C1 segment of cervical spinal cord (tissue), 14 donors: Measurements from ENCODE around the gene LAMP1.
"Not testable (repeated sequence)": the region's sequence is repeated elsewhere in the genome, so short reads cannot be mapped to it uniquely, and the experiment has no call there.

Source experiments
- DNase-seq, 14 donors: peaks; one replicate each; lab custom pipeline; 2025; lab: John Stamatoyannopoulos, UW

LAMP1 gene

DNA sequence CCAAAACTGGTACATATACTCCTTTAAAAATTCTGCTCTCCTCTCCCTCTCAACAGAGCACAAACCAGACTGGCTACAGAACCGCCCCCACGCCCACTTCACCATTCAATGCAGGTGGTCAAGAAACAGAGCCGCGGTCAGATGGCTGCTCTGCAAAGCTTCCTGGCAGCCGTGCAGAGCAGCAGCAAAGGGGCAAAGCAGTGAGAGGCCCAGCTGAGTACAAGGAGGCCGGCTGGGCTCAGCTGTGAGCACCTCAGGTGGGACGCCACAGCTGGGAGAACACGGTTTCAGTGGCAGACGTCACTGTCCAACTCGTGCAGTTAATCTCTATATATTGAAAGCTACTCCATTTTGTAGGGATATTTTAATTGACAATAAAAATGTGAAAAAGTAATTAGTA lies 58.6 kb downstream of the LAMP1 start:
- DNase-seq: no peak

DNA sequence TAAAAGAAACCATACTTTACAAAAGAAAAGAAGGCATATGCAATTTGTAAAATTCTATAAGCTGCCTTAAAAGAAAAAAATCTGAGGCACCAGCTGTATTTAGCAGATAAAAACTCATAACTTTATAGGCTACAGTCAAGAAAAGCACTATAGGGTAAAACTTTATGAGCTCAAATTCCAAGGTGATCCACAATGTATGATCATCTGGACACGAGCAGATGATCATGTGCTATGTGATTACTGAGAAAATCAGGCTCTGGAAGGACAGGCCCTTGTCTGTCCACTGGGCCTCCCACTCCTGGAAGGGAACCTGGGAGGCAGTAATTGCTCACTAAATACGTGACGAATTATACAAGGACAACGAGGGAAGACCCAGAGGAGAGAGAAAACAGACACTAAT lies 59.6 kb downstream of the LAMP1 start:
- DNase-seq: no peak

DNA sequence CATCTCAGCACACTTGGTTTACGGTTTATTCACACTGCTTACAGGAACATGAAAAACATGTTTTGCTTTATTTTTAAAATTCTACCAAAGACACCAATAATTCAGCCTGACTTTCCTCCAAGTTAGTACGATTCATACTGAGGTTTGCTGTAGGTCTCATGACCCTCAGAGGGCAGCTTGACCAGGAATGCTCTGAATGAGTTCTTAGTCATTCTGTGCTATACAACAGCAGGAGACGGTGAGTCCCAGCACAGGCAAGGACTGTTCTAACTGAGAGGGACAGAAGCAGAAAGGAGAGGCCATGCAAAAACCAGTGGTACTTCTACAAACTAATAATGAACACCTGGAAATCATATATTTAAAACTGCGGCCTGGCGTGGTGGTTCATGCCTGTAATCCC lies 60.5 kb downstream of the LAMP1 start:
- no peak for DNase-seq

DNA sequence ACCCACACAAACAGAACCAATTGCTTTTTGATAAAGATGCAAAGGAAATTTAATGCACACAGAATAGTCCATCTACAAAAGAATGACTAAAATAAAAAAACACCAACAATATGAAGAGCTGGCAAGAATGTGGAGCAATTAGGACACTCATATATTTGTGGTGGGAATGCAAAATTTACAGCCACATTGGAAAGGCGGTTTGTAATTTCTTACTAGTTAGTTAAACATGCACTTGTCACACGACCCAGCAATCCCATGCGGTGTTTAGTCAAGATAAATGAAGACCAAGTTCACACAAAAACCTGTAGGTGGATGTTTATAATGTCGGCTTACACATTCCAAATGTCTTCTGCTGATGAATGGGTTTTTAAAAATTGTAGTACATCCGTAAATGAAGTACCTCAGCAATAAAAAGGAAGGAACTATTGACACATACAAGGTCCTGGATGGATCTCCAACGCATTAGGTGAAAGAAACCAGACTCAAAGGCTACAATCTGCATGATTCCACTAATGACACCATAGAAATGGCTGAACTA lies 61.7 kb downstream of the LAMP1 start:
- no peak for DNase-seq

DNA sequence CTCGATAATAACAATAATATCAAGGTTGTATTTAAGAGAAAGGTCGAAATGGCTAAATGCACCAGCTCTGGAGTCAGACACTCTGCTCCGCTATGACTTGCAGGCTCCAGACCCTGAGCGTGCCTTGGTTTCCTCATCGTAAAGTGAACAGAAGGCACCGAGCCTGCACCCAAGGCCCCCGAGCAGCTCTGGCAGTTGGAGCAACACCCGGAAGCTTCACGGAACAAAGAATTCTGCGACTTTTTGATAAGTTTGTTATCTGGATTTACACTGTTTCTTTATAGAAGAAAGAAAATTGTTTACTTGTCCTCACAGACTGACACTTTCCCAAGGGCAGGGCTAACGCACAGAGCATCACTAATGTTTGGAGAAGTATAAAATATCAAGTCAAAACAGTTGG lies 62.5 kb downstream of the LAMP1 start:
- no peak for DNase-seq

DNA sequence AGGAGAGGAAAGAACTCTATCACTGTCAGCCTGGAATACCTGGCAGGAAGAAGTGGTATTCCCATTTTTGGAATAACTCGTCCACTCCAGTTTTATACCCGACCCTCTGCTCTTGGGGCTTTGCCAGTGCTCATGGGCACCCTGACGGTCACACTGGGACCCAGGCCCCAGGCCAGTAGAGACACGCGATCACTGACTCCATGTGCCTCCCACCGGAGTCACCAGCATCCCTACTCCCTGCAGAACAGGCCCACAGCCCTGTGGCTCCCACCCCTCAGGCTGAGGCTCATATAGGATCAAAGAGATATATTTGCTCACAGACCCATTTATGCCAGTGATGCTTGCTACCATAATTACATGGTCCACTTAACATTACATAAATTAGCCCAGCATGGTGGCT lies 63.4 kb downstream of the LAMP1 start:
- no peak for DNase-seq

DNA sequence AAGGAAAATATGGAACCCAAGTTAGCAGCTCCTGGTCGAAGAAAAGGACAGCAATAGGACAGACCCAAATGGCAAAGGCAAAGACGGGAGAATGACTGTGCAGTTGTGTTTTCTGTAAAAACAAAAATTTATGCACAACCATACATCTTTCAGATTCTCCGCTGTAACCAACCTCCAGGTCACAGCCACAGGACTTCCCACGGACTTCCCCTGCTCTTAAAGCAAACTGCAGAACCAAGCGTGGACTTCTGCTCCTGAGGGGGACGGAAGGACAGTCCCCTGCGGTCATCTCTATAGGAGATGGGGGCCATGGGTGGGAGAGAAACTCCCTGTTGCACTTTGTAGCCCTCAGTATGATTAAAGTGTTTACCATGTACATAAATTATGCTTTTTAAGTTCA lies 64.4 kb downstream of the LAMP1 start:
- no peak for DNase-seq

DNA sequence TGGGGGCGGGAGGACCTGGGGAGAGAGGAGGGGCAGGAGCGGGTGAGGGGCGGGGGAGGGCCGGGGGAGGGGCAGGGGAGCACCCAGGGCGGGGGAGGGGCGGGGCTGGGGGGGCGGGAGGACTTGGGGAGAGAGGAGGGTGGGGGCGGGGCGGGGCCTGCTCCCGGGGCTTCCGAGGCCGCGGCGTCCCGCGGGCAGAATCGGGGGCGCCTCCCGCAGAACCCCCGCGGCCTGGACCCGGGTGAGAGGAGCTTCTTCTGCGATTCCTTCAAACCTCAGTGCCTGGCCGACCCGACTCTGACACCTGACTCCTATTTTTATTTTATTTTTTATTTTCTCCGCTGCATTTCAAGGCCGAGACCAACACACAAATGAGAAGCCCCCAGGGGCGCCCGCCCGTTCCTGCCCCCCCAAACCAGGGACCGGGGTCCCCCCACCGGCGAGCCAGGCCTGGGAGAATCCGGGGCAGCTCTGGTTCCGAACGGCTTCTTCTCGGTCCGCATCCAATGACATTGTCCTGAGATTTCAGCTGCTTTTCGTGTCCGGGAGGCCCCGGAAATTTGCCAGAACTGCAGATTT lies 67.4 kb downstream of the LAMP1 start:
- no peak for DNase-seq

DNA sequence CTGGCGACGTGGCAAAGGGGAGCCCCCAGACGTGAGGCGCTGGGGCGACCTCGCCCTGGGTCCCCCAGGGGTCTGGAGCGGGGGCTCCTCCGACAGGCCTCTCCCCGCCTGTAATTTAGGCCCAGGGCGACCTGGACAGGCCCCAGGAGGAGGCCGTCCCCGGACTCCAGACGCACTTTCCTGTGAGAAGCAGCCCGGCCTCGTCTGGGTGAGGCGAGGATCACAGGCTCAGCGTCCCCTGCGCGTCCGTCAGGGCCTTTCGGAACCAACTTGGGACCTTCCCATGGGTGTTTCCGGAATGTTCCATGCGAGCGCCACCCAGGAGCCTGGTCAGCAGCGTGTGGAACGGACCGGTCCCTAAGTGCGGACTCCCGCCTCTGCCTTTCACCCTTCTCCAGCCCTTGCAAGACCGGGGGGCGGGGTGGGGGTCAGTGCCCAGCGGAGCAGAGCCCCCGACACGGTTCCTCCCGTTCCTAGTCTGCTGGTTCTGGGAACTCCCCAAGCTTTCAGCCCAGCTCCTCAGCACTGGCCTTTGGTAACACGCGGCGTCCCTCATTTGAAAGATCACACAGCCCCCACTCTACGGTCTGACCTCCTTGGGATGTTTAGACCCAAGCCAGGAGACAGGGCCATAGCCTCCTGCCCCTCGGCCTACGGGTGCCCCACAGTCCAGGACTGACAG lies 68.0 kb downstream of the LAMP1 start:
- DNase-seq: no peak

DNA sequence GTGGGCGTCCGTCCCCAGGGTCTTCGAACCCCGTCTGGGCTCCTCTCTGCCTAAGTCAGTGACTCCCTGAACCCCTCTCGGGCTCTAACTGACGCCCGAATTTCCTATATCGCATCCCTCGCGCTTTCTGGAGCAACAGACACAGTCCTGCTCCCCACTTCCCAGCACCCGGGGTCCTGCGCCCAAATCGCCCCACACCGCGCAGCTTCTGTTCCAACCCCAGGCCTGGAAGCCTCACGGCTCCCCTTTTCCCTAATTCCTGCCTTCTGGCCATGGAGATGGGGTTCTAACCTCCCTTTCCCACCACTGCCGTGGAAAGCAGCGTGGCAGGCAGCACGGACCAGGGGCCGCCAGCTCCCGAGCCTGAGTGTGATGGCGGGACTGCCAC lies 68.5 kb downstream of the LAMP1 start:
- no peak for DNase-seq

DNA sequence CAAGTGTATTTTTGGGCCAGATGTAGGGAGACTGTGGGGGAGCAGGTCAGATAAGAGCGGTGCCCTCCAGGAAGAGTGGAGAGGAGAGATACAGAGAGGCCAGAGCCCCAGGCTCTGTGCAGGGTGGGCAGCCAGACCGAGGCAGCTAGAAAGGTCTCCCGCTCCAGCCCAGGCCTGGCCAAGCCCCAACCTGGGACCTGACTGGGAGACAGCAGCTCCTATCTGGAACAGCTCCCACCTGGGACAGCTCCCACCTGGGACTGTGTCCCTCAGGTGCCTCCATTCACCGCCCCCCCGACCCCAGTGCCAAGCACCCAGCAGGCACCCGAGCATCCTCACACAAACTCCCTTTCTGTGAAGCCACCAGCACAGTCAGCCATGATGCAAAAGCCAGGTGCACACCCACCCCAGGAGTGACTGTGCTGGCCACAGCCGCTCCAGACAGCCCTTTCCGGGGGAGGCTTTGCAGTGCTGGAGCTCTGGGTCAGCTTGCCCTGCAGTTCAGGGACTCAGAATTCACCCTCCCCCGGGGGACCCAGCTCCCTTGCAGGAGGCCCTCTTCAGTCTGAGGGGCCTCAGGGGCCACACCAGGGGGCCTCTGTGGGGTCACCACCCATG lies 69.0 kb downstream of the LAMP1 start:
- no peak for DNase-seq

DNA sequence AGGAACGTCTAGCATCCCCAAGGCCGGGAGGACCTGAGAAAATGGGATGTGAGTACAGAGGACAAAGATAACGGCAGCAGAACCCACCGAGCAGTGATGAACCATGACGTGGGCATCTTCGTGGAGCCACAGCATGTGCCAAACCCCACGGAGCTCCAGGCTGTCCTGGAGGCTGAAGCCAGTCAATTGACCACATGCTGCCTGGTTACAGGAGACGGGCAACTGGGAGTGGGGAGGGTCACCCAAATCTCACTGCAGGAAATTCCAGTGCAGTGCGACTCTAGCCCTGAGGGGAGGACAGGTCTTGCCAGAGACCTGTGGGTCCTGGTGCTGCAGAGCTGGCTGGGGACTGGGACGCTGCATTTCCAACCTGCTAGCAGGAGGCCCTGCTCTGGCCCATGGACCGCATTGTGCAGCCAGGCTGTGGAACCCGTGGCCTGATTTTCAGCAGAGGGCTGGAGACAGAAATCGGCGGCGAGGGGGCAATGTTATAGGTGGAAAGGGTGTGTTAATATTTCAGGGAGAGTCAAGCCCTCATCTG lies 70.1 kb downstream of the LAMP1 start:
- DNase-seq: no peak

DNA sequence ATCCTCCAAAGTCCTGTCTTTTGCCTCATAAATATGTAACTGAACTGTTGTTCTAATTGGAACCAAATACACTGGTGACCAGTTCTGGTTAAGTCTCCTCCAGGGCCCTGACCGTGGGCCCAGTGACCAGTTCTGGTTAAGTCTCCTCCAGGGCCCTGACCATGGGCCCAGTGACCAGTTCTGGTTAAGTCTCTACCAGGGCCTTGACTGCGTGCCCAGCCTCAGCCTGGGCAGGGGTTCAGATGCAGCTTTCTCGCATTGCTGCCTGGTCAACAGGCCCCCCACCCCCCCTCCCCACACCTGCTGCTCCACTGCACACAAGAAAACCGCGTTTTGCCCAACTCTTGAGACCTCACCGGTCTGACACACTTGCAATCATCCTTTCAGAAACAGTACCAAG lies 70.7 kb downstream of the LAMP1 start:
- no peak for DNase-seq

DNA sequence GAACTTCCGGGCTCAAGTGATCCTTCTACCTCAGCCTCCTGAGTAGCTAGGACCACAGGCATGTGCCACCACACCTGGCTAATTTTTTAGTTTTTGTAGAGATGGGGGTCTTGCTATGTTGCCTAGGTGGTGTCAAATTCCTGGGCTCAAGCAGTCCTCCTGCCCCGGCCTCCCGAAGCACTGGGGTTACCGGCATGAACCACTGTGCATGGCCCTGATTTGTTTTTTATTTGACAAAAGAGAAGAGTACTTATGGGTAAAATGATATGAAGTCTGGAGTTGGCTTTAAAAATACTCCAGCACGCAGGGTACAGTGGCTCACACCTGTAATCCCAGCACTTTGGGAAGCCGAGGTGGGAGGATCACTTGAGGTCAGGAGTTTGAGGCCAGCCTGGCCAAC lies 71.3 kb downstream of the LAMP1 start:
- not testable (repeated sequence) for DNase-seq

DNA sequence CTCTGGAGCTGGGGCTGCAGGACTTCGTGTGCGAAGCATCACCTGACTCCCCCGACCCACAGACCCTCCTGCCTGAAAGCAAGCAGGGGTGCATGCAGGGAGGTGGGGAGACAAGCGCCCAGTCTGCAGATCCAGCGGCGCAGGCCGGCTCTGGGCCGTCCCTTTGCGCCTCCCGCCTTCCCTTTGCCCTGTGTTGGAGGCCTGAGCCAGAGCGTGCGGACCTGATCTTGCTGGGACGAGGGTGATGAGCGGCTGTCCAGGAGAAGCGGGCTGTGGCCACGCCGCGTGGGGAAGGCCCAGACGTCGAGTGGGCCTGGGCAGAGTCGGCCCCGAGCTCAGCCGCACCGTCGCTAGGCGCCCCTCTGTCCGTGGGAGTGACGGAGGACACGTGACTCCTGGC lies 72.2 kb downstream of the LAMP1 start:
- DNase-seq: no peak

DNA sequence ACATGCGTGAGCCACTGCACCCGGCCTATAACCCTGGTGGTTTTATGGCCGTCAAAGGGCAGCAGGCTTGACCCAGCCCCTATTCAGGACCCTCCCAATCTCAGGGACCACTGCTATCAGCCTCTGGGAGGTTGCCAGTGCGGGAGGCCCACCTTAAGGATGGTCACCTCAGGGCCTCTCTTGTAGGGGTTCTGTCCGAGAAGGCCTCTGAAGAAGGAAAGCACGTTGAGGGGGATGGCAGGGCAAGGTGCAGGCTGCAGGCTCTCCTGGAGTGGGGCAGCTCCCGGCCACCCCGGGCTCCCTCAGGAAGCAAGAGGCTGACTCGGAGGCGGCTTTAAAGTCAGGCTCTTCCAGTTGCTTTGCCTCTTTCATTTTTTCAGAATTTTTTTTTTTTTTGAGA lies 72.8 kb downstream of the LAMP1 start:
- no peak for DNase-seq

DNA sequence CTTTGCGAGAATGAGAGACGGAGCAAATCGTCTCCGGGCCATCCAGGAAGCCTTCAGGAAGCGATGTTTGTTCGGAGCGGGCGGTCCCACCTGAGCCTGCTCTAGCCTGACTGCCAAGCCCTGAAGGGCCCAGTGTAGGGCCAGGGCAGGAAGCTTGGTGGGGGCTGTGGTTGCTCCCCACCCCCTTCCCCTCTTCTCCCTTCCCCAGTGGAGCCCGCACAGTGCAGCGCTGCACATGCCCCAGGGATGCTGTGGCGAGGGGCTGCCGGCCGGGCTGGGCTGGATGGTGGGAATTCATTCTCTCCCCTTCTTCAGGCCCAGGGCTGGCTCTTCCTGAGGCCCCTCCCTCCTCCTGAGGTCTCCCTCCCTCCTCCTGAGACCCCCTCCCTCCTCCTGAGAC lies 74.0 kb downstream of the LAMP1 start:
- DNase-seq: no peak

DNA sequence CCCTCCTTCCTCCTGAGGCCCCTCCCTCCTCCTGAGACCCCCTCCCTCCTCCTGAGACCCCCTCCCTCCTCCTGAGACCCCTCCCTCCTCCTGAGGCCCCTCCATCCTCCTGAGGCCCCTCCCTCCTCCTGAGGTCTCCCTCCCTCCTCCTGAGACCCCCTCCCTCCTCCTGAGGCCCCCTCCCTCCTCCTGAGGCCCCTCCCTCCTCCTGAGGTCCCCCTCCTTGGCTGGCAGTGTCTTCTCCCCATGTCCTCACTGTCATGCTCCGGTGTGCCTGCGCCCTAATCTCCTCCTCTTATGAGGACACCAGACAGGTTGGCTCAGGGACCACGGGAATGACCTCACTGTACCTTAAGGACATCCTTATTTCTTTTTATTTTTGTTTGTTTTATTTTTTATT lies 74.7 kb downstream of the LAMP1 start:
- not testable (repeated sequence) for DNase-seq
